ENCODE measurements around the gene KPNA1.
"Not testable (repeated sequence)": the region's sequence is repeated elsewhere in the genome, so short reads cannot be mapped to it uniquely, and the experiment has no call there.

The KPNA1 gene

DNA sequence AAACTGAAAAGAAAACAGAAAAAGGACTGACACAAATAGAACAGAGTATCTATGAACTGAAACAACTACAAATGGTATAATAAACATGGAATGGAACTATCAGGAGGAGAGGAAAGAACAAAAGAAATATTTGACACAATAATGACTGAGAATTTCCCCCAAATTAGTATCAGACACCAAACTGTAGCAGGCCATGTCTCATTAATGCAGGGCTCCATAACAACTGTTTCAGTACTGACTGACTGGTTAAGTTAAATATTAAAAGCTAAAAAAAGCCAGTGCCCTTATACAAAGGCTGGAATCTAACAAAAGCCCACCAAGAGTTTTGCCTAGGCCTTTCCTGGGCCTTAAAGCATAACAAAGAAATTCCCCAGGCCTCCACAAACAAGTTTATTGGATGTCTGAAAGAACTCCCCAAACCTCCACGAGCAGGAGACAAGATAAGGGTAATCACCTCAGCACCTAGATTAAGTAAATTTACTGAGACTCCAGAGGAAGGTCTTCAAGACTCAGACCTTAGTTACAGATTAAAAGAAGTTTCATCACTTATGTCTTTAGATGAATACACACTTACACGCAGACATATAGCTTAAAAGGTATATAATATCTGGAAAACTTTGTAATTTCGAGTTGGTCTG, 45.7 kb downstream of the KPNA1 start:
- Histone ChIP-seq H3K27ac (ENCODE audit: low read depth, low read length) (no peak overlapping the region), H3K9ac (ENCODE audit: low read length) (no peak overlapping the region), H3K4me3 (ENCODE audit: low read depth in 1 of 2, low read length in 2 of 2) (no peak overlapping the region), H3K36me3 (ENCODE audit: insufficient read depth, low read length) (peaks cover 8% of the 10 kb centered on the region), H3K4me1 (ENCODE audit: insufficient read depth, low read length) (peaks cover 7% of the 10 kb centered on the region), H3K9me3 (ENCODE audit: low read length) (no peaks in the 10 kb centered on the region), H3K27me3 (ENCODE audit: control insufficient read depth in 1 of 2, insufficient read depth in 2 of 2, low read length in 2 of 2) (no peaks in the 10 kb centered on the region)

DNA sequence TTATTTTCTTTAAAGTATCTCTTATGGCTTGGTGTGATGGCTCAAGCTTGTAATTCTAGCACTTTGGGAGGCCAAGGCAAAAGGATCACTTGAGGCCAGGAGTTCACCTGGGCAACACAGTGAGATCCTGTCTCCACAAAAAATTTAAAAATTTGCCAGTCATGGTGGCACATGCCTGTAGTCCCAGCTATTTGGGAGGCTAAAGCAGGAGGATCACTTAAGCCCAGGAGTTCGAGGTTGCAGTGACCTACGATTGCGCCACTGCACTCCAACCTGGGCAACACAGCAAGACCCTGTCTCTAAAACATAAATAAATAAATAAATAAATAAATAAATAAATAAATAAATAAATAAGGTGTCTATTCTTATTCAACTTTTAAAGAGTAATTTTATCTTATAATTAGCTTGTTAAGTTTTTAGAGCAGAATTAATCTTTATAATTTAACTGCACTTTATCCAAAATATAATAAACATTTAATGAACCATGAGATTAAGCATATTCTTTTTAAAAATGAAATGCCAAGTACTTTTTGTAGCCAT, 48.0 kb downstream of the KPNA1 start:
- no peak overlapping the region for H3K9ac ChIP-seq (ENCODE audit: low read length)
- H3K27me3 ChIP-seq (ENCODE audit: control insufficient read depth in 1 of 2, insufficient read depth in 2 of 2, low read length in 2 of 2) = no peaks in the 10 kb centered on the region
- peaks cover 7% of the 10 kb centered on the region for H3K4me1 ChIP-seq (ENCODE audit: insufficient read depth, low read length)
- H3K9me3 ChIP-seq (ENCODE audit: low read length) = no peaks in the 10 kb centered on the region
- no peak overlapping the region for H3K4me3 ChIP-seq (ENCODE audit: low read depth in 1 of 2, low read length in 2 of 2)
- H3K36me3 ChIP-seq (ENCODE audit: insufficient read depth, low read length) = peaks cover 26% of the 10 kb centered on the region
- H3K27ac ChIP-seq (ENCODE audit: low read depth, low read length) = no peak overlapping the region

- H3K9ac ChIP-seq (ENCODE audit: low read length) = no peak overlapping the region
- no peak overlapping the region for H3K4me3 ChIP-seq (ENCODE audit: low read depth in 1 of 2, low read length in 2 of 2)
- H3K36me3 ChIP-seq (ENCODE audit: insufficient read depth, low read length) = peaks cover 30% of the 10 kb centered on the region
- no peak overlapping the region for H3K27ac ChIP-seq (ENCODE audit: low read depth, low read length)
- no peaks in the 10 kb centered on the region for H3K27me3 ChIP-seq (ENCODE audit: control insufficient read depth in 1 of 2, insufficient read depth in 2 of 2, low read length in 2 of 2)
- H3K4me1 ChIP-seq (ENCODE audit: insufficient read depth, low read length) = peaks cover 7% of the 10 kb centered on the region
- no peaks in the 10 kb centered on the region for H3K9me3 ChIP-seq (ENCODE audit: low read length)
Observed at GRCh38 chr3:122464659-122465058, 50.1 kb downstream of the KPNA1 start.

GRCh38 chr3:122462406-122462805, 52.3 kb downstream of the KPNA1 start:
- Histone ChIP-seq H3K9ac (ENCODE audit: low read length) (no peak overlapping the region), H3K4me3 (ENCODE audit: low read depth in 1 of 2, low read length in 2 of 2) (no peak overlapping the region), H3K36me3 (ENCODE audit: insufficient read depth, low read length) (peaks cover 48% of the 10 kb centered on the region), H3K9me3 (ENCODE audit: low read length) (no peaks in the 10 kb centered on the region), H3K4me1 (ENCODE audit: insufficient read depth, low read length) (no peaks in the 10 kb centered on the region), H3K27me3 (ENCODE audit: control insufficient read depth in 1 of 2, insufficient read depth in 2 of 2, low read length in 2 of 2) (no peaks in the 10 kb centered on the region), H3K27ac (ENCODE audit: low read depth, low read length) (no peak overlapping the region)

DNA sequence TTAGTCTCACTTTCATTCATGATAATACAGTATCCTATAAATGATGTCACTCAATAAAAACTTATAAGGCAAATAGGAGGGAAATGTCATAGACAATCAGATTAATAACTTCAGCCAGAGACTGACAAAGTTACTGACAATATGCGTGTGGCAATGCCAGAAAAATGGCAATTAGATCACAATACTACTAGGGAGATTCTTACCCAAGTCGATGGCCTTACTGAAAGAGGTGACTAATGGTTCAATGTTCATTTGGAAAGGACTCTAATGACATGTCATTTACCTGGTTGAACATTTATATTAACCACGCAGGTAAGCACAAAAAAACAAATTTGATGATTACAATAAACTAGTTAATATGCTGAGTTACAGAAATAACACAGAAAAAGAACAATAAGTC, 52.9 kb downstream of the KPNA1 start:
- H3K27ac ChIP-seq (ENCODE audit: low read depth, low read length) = no peak overlapping the region
- H3K27me3 ChIP-seq (ENCODE audit: control insufficient read depth in 1 of 2, insufficient read depth in 2 of 2, low read length in 2 of 2) = no peaks in the 10 kb centered on the region
- H3K9me3 ChIP-seq (ENCODE audit: low read length) = no peaks in the 10 kb centered on the region
- no peak overlapping the region for H3K9ac ChIP-seq (ENCODE audit: low read length)
- H3K4me3 ChIP-seq (ENCODE audit: low read depth in 1 of 2, low read length in 2 of 2) = no peak overlapping the region
- no peaks in the 10 kb centered on the region for H3K4me1 ChIP-seq (ENCODE audit: insufficient read depth, low read length)
- peaks cover 55% of the 10 kb centered on the region for H3K36me3 ChIP-seq (ENCODE audit: insufficient read depth, low read length)

GRCh38 chr3:122458992-122459391, 55.7 kb downstream of the KPNA1 start:
- H3K4me1 ChIP-seq (ENCODE audit: insufficient read depth, low read length) = no peaks in the 10 kb centered on the region
- H3K9me3 ChIP-seq (ENCODE audit: low read length) = no peaks in the 10 kb centered on the region
- H3K27me3 ChIP-seq (ENCODE audit: control insufficient read depth in 1 of 2, insufficient read depth in 2 of 2, low read length in 2 of 2) = no peaks in the 10 kb centered on the region
- peaks cover 51% of the 10 kb centered on the region for H3K36me3 ChIP-seq (ENCODE audit: insufficient read depth, low read length)
- H3K27ac ChIP-seq (ENCODE audit: low read depth, low read length) = no peak overlapping the region
- H3K9ac ChIP-seq (ENCODE audit: low read length) = no peak overlapping the region
- no peak overlapping the region for H3K4me3 ChIP-seq (ENCODE audit: low read depth in 1 of 2, low read length in 2 of 2)

DNA sequence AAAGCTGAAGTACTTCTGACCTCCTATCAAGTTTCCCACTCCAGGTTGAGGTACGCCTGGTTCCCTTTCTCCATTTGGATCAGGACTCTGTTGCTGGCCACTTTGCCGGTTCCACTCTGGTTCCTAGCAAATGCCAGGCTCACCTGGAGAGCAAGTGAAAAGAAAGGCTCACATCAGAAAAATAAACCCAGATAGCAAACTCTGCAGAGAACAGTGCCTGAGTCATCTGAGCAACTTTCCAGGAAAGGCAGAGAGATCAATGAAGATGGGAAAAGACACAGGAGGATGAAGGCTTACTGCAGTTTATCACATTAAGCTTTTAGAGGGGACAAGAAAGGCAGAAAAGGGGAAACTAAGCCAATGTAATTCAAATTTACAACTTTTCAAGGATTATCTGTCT, 57.0 kb downstream of the KPNA1 start:
- H3K9me3 ChIP-seq (ENCODE audit: low read length) = no peaks in the 10 kb centered on the region
- no peaks in the 10 kb centered on the region for H3K27me3 ChIP-seq (ENCODE audit: control insufficient read depth in 1 of 2, insufficient read depth in 2 of 2, low read length in 2 of 2)
- H3K4me3 ChIP-seq (ENCODE audit: low read depth in 1 of 2, low read length in 2 of 2) = no peak overlapping the region
- no peaks in the 10 kb centered on the region for H3K4me1 ChIP-seq (ENCODE audit: insufficient read depth, low read length)
- no peak overlapping the region for H3K9ac ChIP-seq (ENCODE audit: low read length)
- H3K27ac ChIP-seq (ENCODE audit: low read depth, low read length) = no peak overlapping the region
- peaks cover 53% of the 10 kb centered on the region for H3K36me3 ChIP-seq (ENCODE audit: insufficient read depth, low read length)

GRCh38 chr3:122456074-122456473, 58.7 kb downstream of the KPNA1 start:
- no peak overlapping the region for H3K27ac ChIP-seq (ENCODE audit: low read depth, low read length)

DNA sequence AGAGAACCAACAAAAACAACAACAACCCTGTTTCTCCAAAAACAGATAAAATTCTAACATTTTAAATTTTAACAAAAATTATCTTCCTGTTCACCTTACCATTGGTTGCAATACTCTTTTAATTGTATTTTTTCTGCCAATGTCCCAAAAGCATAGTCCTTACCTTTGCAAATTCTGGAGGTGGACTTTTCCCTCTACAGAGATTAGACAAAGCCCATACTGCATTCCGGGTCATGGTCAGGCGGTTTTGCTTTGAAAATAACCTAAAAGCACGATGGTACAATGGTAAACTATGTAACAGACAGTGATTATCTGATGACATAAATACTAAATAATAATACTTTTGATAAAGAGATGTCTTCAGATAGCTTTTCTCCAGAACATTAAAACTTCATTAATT, 63.4 kb downstream of the KPNA1 start:
- no peak overlapping the region for H3K9ac ChIP-seq (ENCODE audit: low read length)
- peaks cover 26% of the 10 kb centered on the region for H3K36me3 ChIP-seq (ENCODE audit: insufficient read depth, low read length)

More at GRCh38 chr3:122456074-122456473, 58.7 kb downstream of the KPNA1 start:
- Histone ChIP-seq H3K4me3 (ENCODE audit: low read depth in 1 of 2, low read length in 2 of 2) (no peak overlapping the region), H3K4me1 (ENCODE audit: insufficient read depth, low read length) (no peaks in the 10 kb centered on the region), H3K36me3 (ENCODE audit: insufficient read depth, low read length) (peaks cover 49% of the 10 kb centered on the region), H3K9me3 (ENCODE audit: low read length) (no peaks in the 10 kb centered on the region), H3K27me3 (ENCODE audit: control insufficient read depth in 1 of 2, insufficient read depth in 2 of 2, low read length in 2 of 2) (no peaks in the 10 kb centered on the region), H3K9ac (ENCODE audit: low read length) (no peak overlapping the region)

DNA sequence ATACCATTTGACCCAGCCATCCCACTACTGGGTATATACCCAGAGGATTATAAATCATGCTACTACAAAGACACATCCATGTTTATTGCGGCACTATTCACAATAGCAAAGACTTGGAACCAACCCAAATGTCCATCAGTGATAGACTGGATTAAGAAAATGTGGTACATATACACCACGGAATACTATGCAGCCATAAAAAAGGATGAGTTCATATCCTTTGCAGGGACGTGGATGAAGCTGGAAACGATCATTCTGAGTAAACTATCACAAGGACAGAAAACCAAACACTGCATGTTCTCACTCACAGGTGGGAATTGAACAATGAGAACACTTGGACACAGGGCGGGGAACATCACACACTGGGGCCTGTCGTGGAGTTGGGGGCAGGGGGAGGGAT, 66.5 kb downstream of the KPNA1 start:
- H3K4me1 ChIP-seq (ENCODE audit: insufficient read depth, low read length); H3K27ac ChIP-seq (ENCODE audit: low read depth, low read length); H3K27me3 ChIP-seq (ENCODE audit: control insufficient read depth in 1 of 2, insufficient read depth in 2 of 2, low read length in 2 of 2); H3K9me3 ChIP-seq (ENCODE audit: low read length); H3K9ac ChIP-seq (ENCODE audit: low read length); H3K4me3 ChIP-seq (ENCODE audit: low read depth in 1 of 2, low read length in 2 of 2): not testable (repeated sequence)
- H3K36me3 ChIP-seq (ENCODE audit: insufficient read depth, low read length) = peaks cover 34% of the 10 kb centered on the region

More for the DNA sequence above, 63.4 kb downstream of the KPNA1 start:
- H3K27me3 ChIP-seq (ENCODE audit: control insufficient read depth in 1 of 2, insufficient read depth in 2 of 2, low read length in 2 of 2) = no peaks in the 10 kb centered on the region
- H3K4me3 ChIP-seq (ENCODE audit: low read depth in 1 of 2, low read length in 2 of 2) = no peak overlapping the region
- no peaks in the 10 kb centered on the region for H3K9me3 ChIP-seq (ENCODE audit: low read length)
- H3K4me1 ChIP-seq (ENCODE audit: insufficient read depth, low read length) = no peaks in the 10 kb centered on the region
- no peak overlapping the region for H3K27ac ChIP-seq (ENCODE audit: low read depth, low read length)

DNA sequence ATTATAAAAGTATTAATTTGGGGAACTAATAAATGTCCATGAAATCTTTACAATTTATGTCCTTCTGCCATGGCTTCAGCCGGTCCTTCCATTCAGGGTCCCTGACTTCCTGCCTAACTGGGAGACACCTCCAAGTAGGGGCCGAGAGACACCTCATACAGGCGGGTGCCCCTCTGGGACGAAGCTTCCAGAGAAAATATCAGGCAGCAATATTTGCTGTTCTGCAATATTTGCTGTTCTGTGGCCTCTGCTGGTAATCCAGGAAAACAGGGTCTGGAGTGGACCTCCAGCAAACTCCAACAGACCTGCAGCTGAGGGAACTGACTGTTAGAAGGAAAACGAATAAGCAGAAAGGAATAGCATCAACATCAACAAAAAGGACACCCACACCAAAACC, 70.2 kb downstream of the KPNA1 start:
- peaks cover 45% of the 10 kb centered on the region for H3K36me3 ChIP-seq (ENCODE audit: insufficient read depth, low read length)
- not testable (repeated sequence) for H3K4me3 ChIP-seq (ENCODE audit: low read depth in 1 of 2, low read length in 2 of 2); H3K27me3 ChIP-seq (ENCODE audit: control insufficient read depth in 1 of 2, insufficient read depth in 2 of 2, low read length in 2 of 2); H3K4me1 ChIP-seq (ENCODE audit: insufficient read depth, low read length); H3K9ac ChIP-seq (ENCODE audit: low read length); H3K9me3 ChIP-seq (ENCODE audit: low read length); H3K27ac ChIP-seq (ENCODE audit: low read depth, low read length)

- H3K9me3 ChIP-seq (ENCODE audit: low read length); H3K27ac ChIP-seq (ENCODE audit: low read depth, low read length): not testable (repeated sequence)
- H3K36me3 ChIP-seq (ENCODE audit: insufficient read depth, low read length) = peaks cover 50% of the 10 kb centered on the region
Observed at GRCh38 chr3:122443762-122444490, 70.8 kb downstream of the KPNA1 start.

More at GRCh38 chr3:122443762-122444490, 70.8 kb downstream of the KPNA1 start:
- not testable (repeated sequence) for H3K27me3 ChIP-seq (ENCODE audit: control insufficient read depth in 1 of 2, insufficient read depth in 2 of 2, low read length in 2 of 2); H3K9ac ChIP-seq (ENCODE audit: low read length); H3K4me1 ChIP-seq (ENCODE audit: insufficient read depth, low read length); H3K4me3 ChIP-seq (ENCODE audit: low read depth in 1 of 2, low read length in 2 of 2)
